Ishikawa (cell line): ENCODE results near the gene MRPS6.

Source experiments
- CEBPB ChIP-seq: IDR thresholded peaks from 2 replicates; pipeline ENCODE4 v1.6.1; 2012
- CREB1 ChIP-seq: IDR thresholded peaks from 2 replicates; pipeline ENCODE4 v1.6.1; 2012; ENCODE audit warnings: low read depth
- EGR1 ChIP-seq: IDR thresholded peaks from 2 replicates; pipeline ENCODE4 v1.6.1; 2012
- EP300 ChIP-seq: IDR thresholded peaks from 2 replicates; pipeline ENCODE4 v1.6.1; 2012; ENCODE audit warnings: borderline replicate concordance
- FOXM1 ChIP-seq: IDR thresholded peaks from 2 replicates; pipeline ENCODE4 v1.6.1; 2012; ENCODE audit warnings: low read depth, borderline replicate concordance
- MAX ChIP-seq: IDR thresholded peaks from 2 replicates; pipeline ENCODE4 v1.6.1; 2012
- NFIC ChIP-seq: IDR thresholded peaks from 2 replicates; pipeline ENCODE4 v1.6.1; 2012
- RAD21 ChIP-seq: IDR thresholded peaks from 2 replicates; pipeline ENCODE4 v1.6.1; 2012; ENCODE audit warnings: low read depth
- REST ChIP-seq: IDR thresholded peaks from 2 replicates; pipeline ENCODE4 v1.6.1; 2012; ENCODE audit warnings: low read depth, mild to moderate bottlenecking
- TAF1 ChIP-seq: IDR thresholded peaks from 2 replicates; pipeline ENCODE4 v1.6.1; 2012; ENCODE audit warnings: low read depth, mild to moderate bottlenecking
- TCF12 ChIP-seq: IDR thresholded peaks from 2 replicates; pipeline ENCODE4 v1.6.1; 2012; ENCODE audit warnings: low read depth
- TEAD4 ChIP-seq: IDR thresholded peaks from 2 replicates; pipeline ENCODE4 v1.6.1; 2012
- USF1 ChIP-seq: IDR thresholded peaks from 2 replicates; pipeline ENCODE4 v1.6.1; 2012
- YY1 ChIP-seq: IDR thresholded peaks from 2 replicates; pipeline ENCODE4 v1.6.1; 2012; ENCODE audit warnings: low read depth
- ZBTB7A ChIP-seq: IDR thresholded peaks from 2 replicates; pipeline ENCODE4 v1.6.1; 2012; ENCODE audit warnings: low read depth

The MRPS6 gene

GRCh38 chr21:34135330-34135729 lies 62.0 kb downstream of the MRPS6 start:
- no peak for TF ChIP-seq NFIC
- no peak for TF ChIP-seq TAF1
- TF ChIP-seq CREB1: no peak
- TF ChIP-seq FOXM1: no peak
- TF ChIP-seq REST: no peak
- TF ChIP-seq TEAD4: no peak
- TF ChIP-seq EGR1: no peak
- no peak for TF ChIP-seq RAD21
- TF ChIP-seq TCF12: no peak
- TF ChIP-seq YY1: no peak
- TF ChIP-seq USF1: no peak
- no peak for TF ChIP-seq MAX
- TF ChIP-seq CEBPB: no peak
- TF ChIP-seq ZBTB7A: no peak
- TF ChIP-seq EP300: no peak

- no peak for TF ChIP-seq TAF1
- TF ChIP-seq CEBPB: no peak
- no peak for TF ChIP-seq EP300
- no peak for TF ChIP-seq YY1
- no peak for TF ChIP-seq FOXM1
- TF ChIP-seq ZBTB7A: no peak
- TF ChIP-seq TCF12: no peak
- no peak for TF ChIP-seq TEAD4
- TF ChIP-seq RAD21: no peak
- no peak for TF ChIP-seq CREB1
- TF ChIP-seq MAX: no peak
- TF ChIP-seq EGR1: no peak
- no peak for TF ChIP-seq USF1
- no peak for TF ChIP-seq REST
- no peak for TF ChIP-seq NFIC
Observed at GRCh38 chr21:34141373-34141772, 68.0 kb downstream of the MRPS6 start.

GRCh38 chr21:34143685-34144182 lies 70.4 kb downstream of the MRPS6 start:
- TF ChIP-seq TEAD4 (no peak), TAF1 (no peak), EP300 (no peak), TCF12 (no peak), REST (no peak), YY1 (no peak), ZBTB7A (no peak), CREB1 (no peak), RAD21 (no peak), FOXM1 (no peak), NFIC (no peak), EGR1 (no peak), MAX (no peak), USF1 (no peak), CEBPB (no peak)

GRCh38 chr21:34144224-34144623 lies 70.8 kb downstream of the MRPS6 start:
- TF ChIP-seq TCF12: no peak
